HG03469 (cell line): ENCODE results near the gene SEC61G.

Experiments used
- ATAC-seq: cut with Tn5 transposase; IDR thresholded peaks from one replicate; pipeline ENCODE4 v1.9.1; 2021; ENCODE audit warnings: mild to moderate bottlenecking, moderate library complexity, moderate number of reproducible peaks; ENCODE audit not compliant: unreplicated experiment

The SEC61G gene

GRCh38 chr7:54769203-54769602, 10.2 kb upstream of the SEC61G start:
- ATAC-seq: no peak

- ATAC-seq: no peak
These were observed 5.8 kb upstream of the SEC61G start for GRCh38 chr7:54764861-54765260.

DNA sequence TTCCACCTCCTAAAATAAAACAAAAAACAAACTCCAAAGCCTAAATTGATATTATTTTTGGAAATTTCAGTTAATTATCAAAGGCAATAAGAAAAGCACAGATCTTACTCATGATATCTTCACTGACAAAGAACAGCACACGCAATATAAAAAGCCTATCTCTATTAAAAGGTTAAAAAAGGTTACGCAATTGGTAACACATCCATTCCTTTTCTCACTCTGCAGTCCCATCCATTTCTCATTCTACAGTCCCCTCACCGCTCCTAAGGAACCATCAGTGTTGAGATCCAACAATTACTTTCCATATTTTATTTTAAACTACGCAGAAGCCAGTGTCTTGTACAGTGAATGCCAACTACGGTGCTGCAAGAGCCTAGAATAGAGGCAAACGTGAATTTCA, 1.3 kb downstream of the SEC61G start:
- no peak for ATAC-seq

- ATAC-seq: no peak
These were observed 9.8 kb downstream of the SEC61G start for GRCh38 chr7:54749200-54749599.

DNA sequence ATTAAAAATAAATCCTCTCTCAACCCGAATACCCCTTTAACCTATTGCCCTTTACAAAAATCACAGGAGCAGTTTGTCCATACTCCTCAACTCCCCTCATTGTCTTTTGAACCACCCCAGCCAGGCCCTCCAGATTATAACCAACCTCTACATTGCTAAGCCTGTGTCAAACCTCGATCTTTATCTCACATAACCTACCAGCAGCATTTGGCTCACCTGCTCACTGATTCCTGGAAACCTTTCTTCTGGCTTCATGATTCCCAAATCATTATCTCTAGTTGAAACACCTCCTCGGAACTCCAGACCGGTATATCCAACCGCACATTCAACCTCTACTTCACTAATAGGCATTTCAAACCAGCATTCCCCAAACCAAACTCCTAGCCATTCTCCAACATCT, 11.8 kb downstream of the SEC61G start:
- no peak for ATAC-seq

DNA sequence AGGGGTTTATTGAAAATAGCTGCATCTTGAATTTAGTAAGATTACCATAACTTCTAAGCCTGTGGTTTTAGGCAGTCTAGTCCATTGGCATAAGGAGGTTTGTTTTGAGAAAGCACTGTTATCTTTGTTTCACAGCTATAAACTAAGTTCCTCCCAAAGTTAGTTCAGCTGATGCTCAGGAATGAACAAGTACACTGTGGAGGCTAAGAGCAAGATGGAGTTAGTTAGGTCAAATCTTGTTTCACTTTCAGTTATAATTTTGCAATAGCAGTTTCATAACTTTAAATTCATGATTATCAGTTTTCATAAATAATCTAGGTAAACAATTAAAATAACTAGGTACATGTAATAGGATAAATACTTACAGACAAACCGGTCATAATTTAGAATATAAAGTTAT, 15.4 kb downstream of the SEC61G start:
- ATAC-seq: no peak

DNA sequence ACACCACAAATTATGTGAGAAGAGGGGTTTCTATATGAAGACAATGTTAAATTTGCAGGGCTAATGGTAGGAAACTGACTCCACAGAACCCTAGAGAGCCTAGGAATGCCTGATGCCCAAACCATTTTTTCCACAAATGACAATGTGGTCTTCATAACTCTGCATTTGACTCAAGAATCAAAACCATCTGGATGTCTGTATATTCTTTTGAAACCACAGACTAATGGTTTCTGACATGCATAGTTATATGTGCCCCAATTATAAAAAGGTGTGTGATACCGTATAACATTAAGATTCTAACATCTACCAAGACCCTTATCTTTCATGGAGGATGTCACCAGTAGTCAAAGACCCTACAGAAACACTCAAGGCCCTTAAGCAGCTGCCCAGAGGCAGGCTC, 20.3 kb downstream of the SEC61G start:
- no peak for ATAC-seq

DNA sequence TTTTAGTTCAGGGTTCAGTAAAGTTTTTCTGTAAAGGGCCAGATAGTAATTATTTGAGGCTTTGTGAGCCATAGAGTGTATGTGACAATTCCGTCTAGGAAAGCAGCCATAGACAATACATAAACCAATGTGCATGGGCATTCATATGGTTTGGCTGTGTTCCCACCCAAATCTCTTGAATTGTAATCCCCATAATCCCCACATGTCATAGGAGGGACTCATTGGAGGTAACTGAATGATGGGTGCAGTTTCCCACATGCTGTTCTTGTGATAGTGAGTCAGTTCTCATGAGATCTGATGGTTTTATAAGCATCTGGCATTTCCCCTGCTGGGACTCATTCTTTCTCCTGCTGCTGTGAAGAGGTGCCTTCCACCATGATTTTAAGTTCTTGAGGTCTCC, 29.9 kb downstream of the SEC61G start:
- no peak for ATAC-seq

- no peak for ATAC-seq
These were observed 30.6 kb downstream of the SEC61G start for GRCh38 chr7:54728411-54728810.

DNA sequence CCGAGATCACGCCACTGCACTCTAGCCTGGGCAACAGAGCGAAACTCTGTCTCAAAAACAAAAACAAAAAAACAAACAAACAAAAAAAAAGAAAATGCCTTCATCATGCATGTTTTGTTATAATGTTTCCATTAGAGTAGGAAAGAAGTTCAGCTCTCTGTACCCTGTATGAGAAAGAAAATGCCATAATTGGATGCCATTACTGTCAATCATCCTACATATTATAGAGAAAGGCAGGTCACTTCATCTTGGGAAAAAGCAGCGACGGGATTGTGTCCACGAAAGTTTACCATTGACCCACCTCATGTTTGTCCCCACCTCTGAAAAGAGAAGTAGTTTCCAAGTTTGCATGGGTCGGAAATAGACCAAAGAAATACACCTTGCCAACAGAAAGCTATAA, 33.8 kb downstream of the SEC61G start:
- no peak for ATAC-seq

- no peak for ATAC-seq
These were observed 36.5 kb downstream of the SEC61G start for GRCh38 chr7:54722502-54722901.

DNA sequence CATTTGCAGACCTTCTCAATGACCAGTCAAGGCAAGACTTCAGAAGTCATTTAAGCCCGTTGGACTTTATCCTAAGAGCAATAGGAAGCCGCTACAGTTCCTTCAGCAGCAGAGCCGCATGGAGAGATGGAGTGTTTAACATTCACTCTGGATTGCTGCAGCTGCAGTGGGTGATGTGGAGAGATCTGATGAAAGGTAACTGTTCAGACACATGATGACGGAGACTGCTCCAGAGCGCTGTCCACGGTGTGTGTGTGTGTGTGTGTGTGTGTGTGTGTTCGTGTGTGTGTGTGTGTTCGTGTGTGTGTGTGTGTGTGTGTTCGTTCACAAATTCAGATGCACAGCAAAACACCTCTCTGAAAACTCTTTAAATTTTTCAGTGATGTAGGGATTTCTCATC, 37.0 kb downstream of the SEC61G start:
- ATAC-seq: no peak

- no peak for ATAC-seq
These were observed 39.0 kb downstream of the SEC61G start for GRCh38 chr7:54719974-54720373.

- ATAC-seq: no peak
These were observed 39.6 kb downstream of the SEC61G start for GRCh38 chr7:54719425-54719824.

DNA sequence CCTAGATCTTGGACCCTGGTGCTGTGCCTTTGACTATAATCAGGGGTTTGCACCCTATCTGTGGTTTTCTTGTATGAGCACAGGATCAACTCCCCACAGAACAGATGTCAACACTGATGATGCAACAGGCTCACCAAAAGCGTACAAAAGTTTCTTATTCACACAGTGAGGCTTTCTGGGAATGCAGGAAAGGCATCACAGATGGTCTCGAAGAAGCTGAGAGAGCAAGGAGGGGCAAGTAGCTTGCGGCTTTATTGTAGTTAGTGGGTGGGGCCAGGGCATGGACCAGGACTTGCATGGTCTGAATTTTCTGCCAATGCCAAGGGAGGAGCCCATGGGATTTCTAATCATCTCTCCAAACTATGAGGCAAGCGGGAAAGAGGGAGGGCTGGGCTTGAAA, 46.2 kb downstream of the SEC61G start:
- ATAC-seq: no peak

- no peak for ATAC-seq
These were observed 47.0 kb downstream of the SEC61G start for GRCh38 chr7:54711900-54712595.

DNA sequence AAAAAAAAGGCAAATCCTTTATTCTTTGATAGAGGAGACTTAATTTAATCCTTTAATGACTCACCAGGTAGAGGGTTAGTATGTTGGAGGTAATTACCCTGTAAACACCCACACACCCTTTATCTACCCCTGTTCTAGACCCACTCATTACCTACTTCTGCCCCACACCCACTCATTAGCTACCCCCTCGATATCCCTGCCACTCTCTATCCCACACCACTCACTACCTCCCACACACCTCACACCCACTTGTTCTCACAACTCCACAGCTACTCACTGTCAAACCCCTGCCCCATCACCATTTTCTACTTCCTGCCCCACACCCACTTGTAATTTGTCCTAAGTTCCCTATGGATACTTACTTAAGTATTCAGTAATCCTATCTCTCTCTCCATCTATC, 49.7 kb downstream of the SEC61G start:
- ATAC-seq: no peak

DNA sequence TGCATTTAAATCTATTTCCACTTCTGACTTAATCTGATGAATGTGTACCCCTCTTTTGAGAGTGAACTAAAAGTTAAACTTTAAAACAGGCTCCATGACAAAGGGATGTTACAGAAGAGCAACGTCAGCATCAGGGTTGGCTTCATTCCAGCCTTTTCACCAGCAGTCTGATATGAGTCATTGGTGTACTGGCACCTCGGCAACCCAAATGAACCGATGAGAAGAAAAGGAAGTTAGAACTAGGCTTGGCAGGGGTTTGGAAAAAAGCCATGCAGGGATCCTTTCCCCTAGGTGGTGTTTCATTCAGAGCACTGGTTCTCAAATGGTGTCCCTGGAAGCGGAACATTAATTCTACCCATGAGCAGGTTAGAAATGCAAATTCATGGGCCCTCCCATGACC, 53.6 kb downstream of the SEC61G start:
- ATAC-seq: no peak

DNA sequence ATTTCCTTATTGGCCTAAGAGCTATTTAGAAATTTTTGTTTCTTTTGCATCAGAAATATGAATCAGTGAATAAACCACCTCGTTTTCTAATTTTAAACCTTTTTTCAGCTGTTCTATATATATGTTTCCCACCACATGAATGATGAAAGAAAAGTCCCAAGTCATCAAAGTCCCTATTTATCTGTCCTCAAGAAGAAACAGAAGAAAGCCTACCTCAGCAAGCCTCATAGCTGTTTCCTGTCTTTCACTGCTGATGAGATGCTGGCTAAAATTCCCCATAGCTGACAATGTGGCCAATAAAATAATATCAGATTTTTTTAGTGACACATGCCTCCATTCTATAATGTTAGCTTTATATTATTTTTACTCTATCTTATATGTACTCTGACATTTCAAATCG, 54.2 kb downstream of the SEC61G start:
- ATAC-seq: no peak
